H9 (cell line): Measurements from ENCODE around the gene PDE4B. TPM values are rescaled to one million over a fixed set of nuclear protein-coding genes. Genes with fewer than 3 reads are reported as not detected.

Source experiments
- DNase-seq: peaks from one replicate; pipeline ENCODE4 v3.0.0-alpha.2; 2017
- H2AFZ ChIP-seq: one replicate; pipeline ENCODE4 v1.6.1; 2013; ENCODE audit warnings: mild to moderate bottlenecking, low read length, control low read depth, moderate library complexity
- H2AK5ac ChIP-seq: 2 replicates; pipeline ENCODE4 v1.6.1; 2013; ENCODE audit warnings: low read length, control low read depth, mixed read lengths; ENCODE audit not compliant: insufficient read length
- H2BK120ac ChIP-seq: one replicate; pipeline ENCODE4 v1.6.1; 2013; ENCODE audit warnings: low read depth, mild to moderate bottlenecking, low read length, control low read depth, inconsistent platforms; ENCODE audit not compliant: poor library complexity, severe bottlenecking
- H2BK12ac ChIP-seq: 2 replicates; pipeline ENCODE4 v1.6.1; 2013; ENCODE audit warnings: low read length, control low read depth, mixed read lengths, low read depth; ENCODE audit not compliant: insufficient read length
- H2BK15ac ChIP-seq: 2 replicates; pipeline ENCODE4 v1.6.1; 2013; ENCODE audit warnings: low read depth, low read length, control low read depth
- H2BK20ac ChIP-seq: one replicate; pipeline ENCODE4 v1.6.1; 2013; ENCODE audit warnings: low read depth, mild to moderate bottlenecking, low read length, control low read depth, inconsistent platforms; ENCODE audit not compliant: poor library complexity, severe bottlenecking
- H2BK5ac ChIP-seq: 2 replicates; pipeline ENCODE4 v1.6.1; 2013; ENCODE audit warnings: low read length, control low read depth, mixed read lengths; ENCODE audit not compliant: insufficient read length
- H3K14ac ChIP-seq: 2 replicates; pipeline ENCODE4 v1.6.1; 2013; ENCODE audit warnings: low read length, control low read depth; ENCODE audit not compliant: insufficient read depth
- H3K18ac ChIP-seq: 2 replicates; pipeline ENCODE4 v1.6.1; 2013; ENCODE audit warnings: low read depth, mild to moderate bottlenecking, mixed read lengths, low read length, control low read depth; ENCODE audit not compliant: insufficient read length
- H3K23ac ChIP-seq: 2 replicates; pipeline ENCODE4 v1.6.1; 2013; ENCODE audit warnings: low read length, control low read depth, mixed read lengths, low read depth; ENCODE audit not compliant: insufficient read length
- H3K23me2 ChIP-seq: 2 replicates; pipeline ENCODE4 v1.6.1; 2013; ENCODE audit warnings: low read depth, mild to moderate bottlenecking, mixed read lengths, low read length, control low read depth; ENCODE audit not compliant: insufficient read length, poor library complexity, severe bottlenecking
- H3K27ac ChIP-seq: 2 replicates; pipeline ENCODE4 v1.5.1; 2013; ENCODE audit warnings: low read length, control low read depth, mixed read lengths, low read depth; ENCODE audit not compliant: insufficient read length
- H3K27me3 ChIP-seq: 2 replicates; pipeline ENCODE4 v1.6.1; 2013; ENCODE audit warnings: low read length, control low read depth, inconsistent platforms; ENCODE audit not compliant: insufficient read depth
- H3K4ac ChIP-seq: 2 replicates; pipeline ENCODE4 v1.6.1; 2013; ENCODE audit warnings: low read depth, mild to moderate bottlenecking, control low read depth, inconsistent platforms, low read length, moderate library complexity
- H3K4me1 ChIP-seq: 2 replicates; pipeline ENCODE4 v1.6.1; 2013; ENCODE audit warnings: low read length, control low read depth, inconsistent platforms; ENCODE audit not compliant: insufficient read depth
- H3K4me2 ChIP-seq: 2 replicates; pipeline ENCODE4 v1.6.1; 2013; ENCODE audit warnings: low read length, control low read depth, mixed read lengths; ENCODE audit not compliant: insufficient read length, insufficient read depth
- H3K56ac ChIP-seq: 2 replicates; pipeline ENCODE4 v1.6.1; 2013; ENCODE audit warnings: low read depth, mild to moderate bottlenecking, mixed read lengths, low read length, control low read depth; ENCODE audit not compliant: insufficient read length
- H3K79me1 ChIP-seq: 2 replicates; pipeline ENCODE4 v1.6.1; 2013; ENCODE audit warnings: low read depth, mild to moderate bottlenecking, moderate library complexity, low read length, control low read depth, inconsistent platforms; ENCODE audit not compliant: insufficient read depth, poor library complexity, severe bottlenecking
- H3K79me2 ChIP-seq: 2 replicates; pipeline ENCODE4 v1.6.1; 2013; ENCODE audit warnings: low read length, control low read depth, inconsistent platforms; ENCODE audit not compliant: insufficient read depth
- H3K9ac ChIP-seq: 2 replicates; pipeline ENCODE4 v1.6.1; 2013; ENCODE audit warnings: low read length, control low read depth, mixed read lengths; ENCODE audit not compliant: insufficient read length; ENCODE audit errors: extremely low read depth
- H3K9me3 ChIP-seq: one replicate; pipeline ENCODE4 v1.6.1; 2013; ENCODE audit warnings: low read depth, low read length, inconsistent platforms; ENCODE audit not compliant: control insufficient read depth
- H3T11ph ChIP-seq: one replicate; pipeline ENCODE4 v1.6.1; 2013; ENCODE audit warnings: mild to moderate bottlenecking, low read length, control low read depth, inconsistent platforms
- H4K20me1 ChIP-seq: one replicate; pipeline ENCODE4 v1.6.1; 2013; ENCODE audit not compliant: control insufficient read depth, insufficient read length, insufficient read depth
- H4K5ac ChIP-seq: 2 replicates; pipeline ENCODE4 v1.6.1; 2013; ENCODE audit warnings: low read depth, mild to moderate bottlenecking, mixed read lengths, low read length, control low read depth; ENCODE audit not compliant: insufficient read length
- H4K8ac ChIP-seq: replicated peaks from 2 replicates; pipeline ENCODE4 v1.6.1; 2013; ENCODE audit warnings: low read length, control low read depth, mixed read lengths, low read depth; ENCODE audit not compliant: insufficient read length
- H4K91ac ChIP-seq: 2 replicates; pipeline ENCODE4 v1.6.1; 2013; ENCODE audit warnings: low read depth, mild to moderate bottlenecking, moderate library complexity, mixed read lengths, low read length, control low read depth; ENCODE audit not compliant: insufficient read length
- H3K27ac Mint-ChIP-seq, 3 experiments: 2 replicates in 2 of 3; 3 replicates in 1 of 3; pipeline ENCODE4 v1.8.0; 2020 to 2021; ENCODE audit warnings: mixed read lengths in 3 of 3, mild to moderate bottlenecking in 1 of 3, moderate library complexity in 1 of 3
- H3K27me3 Mint-ChIP-seq: 2 replicates; pipeline ENCODE4 v1.8.0; 2021; ENCODE audit warnings: low read depth, mild to moderate bottlenecking, moderate library complexity, mixed read lengths
- H3K36me3 Mint-ChIP-seq, 3 experiments: 2 replicates in 2 of 3; 3 replicates in 1 of 3; pipeline ENCODE4 v1.8.0; 2020 to 2021; ENCODE audit warnings: low read depth in 3 of 3, mixed read lengths in 3 of 3; ENCODE audit not compliant: insufficient read depth in 1 of 3
- H3K4me1 Mint-ChIP-seq, 2 experiments: 2 replicates each; pipeline ENCODE4 v1.8.0; 2020; ENCODE audit warnings: mixed read lengths in 2 of 2
- H3K4me3 Mint-ChIP-seq, 2 experiments: 2 replicates in 1 of 2; 3 replicates in 1 of 2; pipeline ENCODE4 v1.8.0; 2020 to 2021; ENCODE audit warnings: mild to moderate bottlenecking in 2 of 2, mixed read lengths in 2 of 2, moderate library complexity in 1 of 2
- H3K9me3 Mint-ChIP-seq, 2 experiments: 2 replicates in 1 of 2; 3 replicates in 1 of 2; pipeline ENCODE4 v1.8.0; 2020; ENCODE audit warnings: mild to moderate bottlenecking in 2 of 2, mixed read lengths in 2 of 2, moderate library complexity in 1 of 2
- CTCF ChIP-seq: fragments of 200-600 bp; sonication (generic); conservative IDR thresholded peaks from 3 replicates; pipeline ENCODE4 v1.8.0; 2021; ENCODE audit warnings: antibody characterized with exemption, mild to moderate bottlenecking
- WGBS: extraction: QIAGEN DNeasy Blood & Tissue Kit; methylation state at CpG from one replicate; pipeline ENCODE4 v1.1.7; 2013; ENCODE audit warnings: missing lambda C conversion rate, low lambda C conversion rate, mixed read lengths; ENCODE audit not compliant: insufficient read length; ENCODE audit errors: extremely low coverage; 5-methylcytosine and 5-hydroxymethylcytosine counted together
- total RNA-seq: library from RNA; stranded (reverse); gene quantifications from 2 replicates; pipeline ENCODE4 v1.2.1, GENCODE V29; 2021

The PDE4B gene
- total RNA-seq, 1 experiment from 2014 or later: 19.8 TPM

DNA sequence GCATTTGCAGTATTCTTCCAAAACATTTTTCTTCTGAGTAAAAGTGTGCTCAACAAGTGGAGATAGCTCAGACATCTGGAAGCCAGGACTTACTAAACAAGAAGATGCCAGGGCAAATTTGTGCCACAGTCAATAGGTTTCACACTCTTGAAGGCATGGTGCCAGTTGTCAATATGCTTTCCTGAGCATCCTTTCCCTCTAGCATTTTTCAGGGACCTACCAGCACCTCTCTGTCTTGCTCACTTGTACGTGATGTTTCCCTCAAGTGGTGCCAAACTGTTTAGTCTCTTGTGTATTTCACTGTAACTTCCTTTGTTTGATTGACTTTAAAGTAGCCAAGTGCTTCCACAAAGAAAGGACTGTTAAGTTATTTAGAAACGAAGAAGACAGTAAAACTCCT, 547.2 kb downstream of the PDE4B start:
- H3K4me3 Mint-ChIP-seq: no peak overlapping the region
- Histone ChIP-seq H3K4ac (no peak overlapping the region), H2BK120ac (no peak overlapping the region), H4K8ac (no peak overlapping the region), H2BK15ac (no peak overlapping the region), H3K23me2 (no peaks in the 10 kb centered on the region), H2AK5ac (no peak overlapping the region), H4K91ac (no peak overlapping the region), H3K4me2 (no peak overlapping the region), H3K4me1 (peaks cover 12% of the 10 kb centered on the region; the same call in 1 of the 2 replicates), H3K14ac (no peak overlapping the region), H2BK20ac (no peak overlapping the region), H3K27me3 (no peaks in the 10 kb centered on the region), H2BK5ac (no peak overlapping the region), H2BK12ac (no peak overlapping the region), H3K79me1 (peaks cover 4% of the 10 kb centered on the region), H3K9me3 (no peaks in the 10 kb centered on the region), H3K56ac (no peak overlapping the region), H4K5ac (no peak overlapping the region), H3K23ac (no peak overlapping the region), H3K27ac (no peak overlapping the region), H4K20me1 (no peaks in the 10 kb centered on the region), H3T11ph (no peak overlapping the region), H3K18ac (no peak overlapping the region), H3K79me2 (peaks cover 18% of the 10 kb centered on the region; the same call in 1 of the 2 replicates), H3K9ac (no peak overlapping the region), H2AFZ (no peak overlapping the region)
- no peak for TF ChIP-seq CTCF
- no peak for DNase-seq
- no peaks in the 10 kb centered on the region for H3K9me3 Mint-ChIP-seq
- peaks cover 20 to 60% of the 10 kb centered on the region in 2 experiments for H3K4me1 Mint-ChIP-seq
- H3K27ac Mint-ChIP-seq: no peak overlapping the region
- H3K27me3 Mint-ChIP-seq: no peaks in the 10 kb centered on the region
- no CpG with 5 or more reads among the region's 2 CpGs for WGBS
- peaks cover 0 to 4% (median 2%) of the 10 kb centered on the region in 3 experiments; a peak in 2 of 7 replicates for H3K36me3 Mint-ChIP-seq
